HG03196 (cell line): ENCODE data around the gene EP300.
"Not testable (repeated sequence)": the region's sequence is repeated elsewhere in the genome, so short reads cannot be mapped to it uniquely, and the experiment has no call there.

Source experiments
- ATAC-seq: cut with Tn5 transposase; IDR thresholded peaks from one replicate; pipeline ENCODE4 v1.9.1; 2021; ENCODE audit not compliant: unreplicated experiment

Gene EP300

DNA sequence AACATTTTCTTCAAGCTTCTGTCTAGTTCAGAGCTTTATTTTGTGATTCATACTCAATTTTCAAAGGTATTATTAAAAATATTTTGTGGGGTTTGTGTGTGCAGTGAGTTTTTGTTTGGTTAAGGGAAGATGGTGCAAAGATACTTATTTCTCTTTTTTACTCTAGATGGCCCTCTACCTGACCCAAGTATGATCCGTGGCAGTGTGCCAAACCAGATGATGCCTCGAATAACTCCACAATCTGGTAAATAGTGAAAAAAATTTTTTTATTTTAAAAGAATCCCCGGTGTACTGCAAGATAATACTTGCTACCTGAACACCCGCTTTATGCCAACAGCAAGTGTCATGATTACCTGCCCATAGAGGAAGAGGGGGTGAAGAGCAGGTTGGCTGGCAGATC, 54.2 kb downstream of the EP300 start:
- no peak for ATAC-seq

DNA sequence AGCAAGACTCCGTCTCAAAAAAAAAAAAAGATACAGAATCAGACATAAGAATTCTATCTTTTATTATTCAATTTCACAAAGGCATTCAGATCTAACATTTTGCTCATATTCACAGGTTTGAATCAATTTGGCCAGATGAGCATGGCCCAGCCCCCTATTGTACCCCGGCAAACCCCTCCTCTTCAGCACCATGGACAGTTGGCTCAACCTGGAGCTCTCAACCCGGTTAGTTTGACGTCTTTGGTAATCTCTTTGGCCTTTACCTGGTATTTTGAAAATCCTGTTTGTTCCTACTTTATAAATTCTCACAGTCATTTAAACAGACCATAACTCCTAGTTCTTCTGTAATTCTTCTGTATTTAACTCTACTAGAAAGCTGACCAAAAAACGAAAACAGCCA, 55.3 kb downstream of the EP300 start:
- ATAC-seq: no peak

DNA sequence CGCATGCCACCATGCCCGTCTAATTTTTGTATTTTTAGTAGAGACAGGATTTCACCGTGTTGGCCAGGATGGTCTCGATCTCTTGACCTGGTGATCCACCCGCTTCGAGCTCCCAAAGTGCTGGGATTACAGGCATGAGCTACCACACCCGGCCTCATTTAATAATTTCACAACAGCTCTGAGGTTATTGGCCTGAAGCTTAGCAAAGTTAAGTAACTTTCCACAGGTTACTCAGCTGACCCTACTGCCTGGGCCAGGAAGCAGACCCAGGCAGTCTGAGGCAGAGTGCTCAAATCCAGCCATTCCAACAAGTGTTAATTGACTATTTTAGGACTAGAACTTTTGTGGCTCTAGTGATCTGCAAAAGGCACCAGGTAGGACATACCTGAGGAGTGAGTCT, 60.5 kb downstream of the EP300 start:
- no peak for ATAC-seq

DNA sequence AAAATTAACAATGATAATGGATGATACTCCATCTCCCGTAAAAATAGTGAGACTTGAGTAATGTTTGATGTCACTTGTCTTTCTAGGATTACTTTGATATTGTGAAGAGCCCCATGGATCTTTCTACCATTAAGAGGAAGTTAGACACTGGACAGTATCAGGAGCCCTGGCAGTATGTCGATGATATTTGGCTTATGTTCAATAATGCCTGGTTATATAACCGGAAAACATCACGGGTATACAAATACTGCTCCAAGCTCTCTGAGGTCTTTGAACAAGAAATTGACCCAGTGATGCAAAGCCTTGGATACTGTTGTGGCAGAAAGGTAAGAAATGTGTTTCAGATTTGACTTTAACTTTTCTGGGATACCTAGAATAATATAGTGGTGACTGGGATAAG, 64.7 kb downstream of the EP300 start:
- ATAC-seq: no peak

DNA sequence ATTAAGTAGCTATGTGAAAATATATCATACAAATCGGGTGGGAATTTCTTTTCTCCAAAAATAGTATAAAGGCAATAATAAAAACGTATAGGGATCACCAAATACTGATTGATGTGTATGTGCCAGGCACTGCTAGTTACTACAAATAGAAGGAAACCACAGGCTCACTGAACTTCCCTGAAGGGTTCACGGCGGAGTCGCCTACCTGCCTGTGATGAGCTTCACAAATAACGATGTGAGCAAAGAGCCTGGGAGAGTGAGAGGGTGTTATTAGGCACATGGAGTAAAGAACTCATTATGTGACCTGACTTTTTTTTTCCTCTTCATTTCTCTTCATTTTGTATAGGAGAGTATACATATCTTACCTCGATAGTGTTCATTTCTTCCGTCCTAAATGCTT, 76.8 kb downstream of the EP300 start:
- no peak for ATAC-seq

DNA sequence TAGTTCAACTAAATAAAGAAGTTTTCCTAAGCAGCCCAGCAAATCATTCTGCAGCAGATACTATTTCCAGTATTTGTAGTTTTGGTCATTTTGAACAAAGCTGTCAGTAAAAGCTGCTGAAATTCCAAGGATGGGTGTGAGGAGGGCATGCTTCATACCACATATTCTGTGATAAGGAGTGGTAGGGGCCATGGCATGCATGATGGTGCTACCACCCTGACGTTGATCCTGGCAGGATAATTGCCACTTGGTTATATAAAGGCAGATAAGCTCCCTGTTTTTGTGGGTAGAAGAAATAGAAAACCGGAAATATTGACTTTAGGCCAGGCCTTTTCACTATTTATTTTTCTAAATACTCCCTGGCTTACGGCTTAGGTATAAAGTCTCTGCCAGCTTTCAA, 79.6 kb downstream of the EP300 start:
- no peak for ATAC-seq

DNA sequence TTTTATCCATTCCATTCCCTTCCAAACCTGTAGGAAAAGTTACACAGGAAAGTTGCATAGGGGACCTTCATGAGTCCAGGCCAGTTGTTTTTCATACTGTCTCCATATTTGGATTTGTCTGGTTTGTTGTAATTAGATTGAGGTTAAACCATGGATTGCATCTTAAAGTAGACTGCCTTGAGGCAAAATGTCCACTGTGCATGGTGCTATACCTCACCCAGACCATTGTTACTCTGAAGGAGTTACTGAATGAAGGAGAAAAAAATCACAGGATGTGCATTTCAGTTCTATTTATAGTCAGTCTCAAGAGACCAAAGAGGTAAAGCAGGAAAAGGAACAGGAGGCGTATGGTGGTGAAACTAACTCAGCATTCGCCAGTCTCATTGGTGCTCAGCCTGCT, 83.2 kb downstream of the EP300 start:
- ATAC-seq: no peak

DNA sequence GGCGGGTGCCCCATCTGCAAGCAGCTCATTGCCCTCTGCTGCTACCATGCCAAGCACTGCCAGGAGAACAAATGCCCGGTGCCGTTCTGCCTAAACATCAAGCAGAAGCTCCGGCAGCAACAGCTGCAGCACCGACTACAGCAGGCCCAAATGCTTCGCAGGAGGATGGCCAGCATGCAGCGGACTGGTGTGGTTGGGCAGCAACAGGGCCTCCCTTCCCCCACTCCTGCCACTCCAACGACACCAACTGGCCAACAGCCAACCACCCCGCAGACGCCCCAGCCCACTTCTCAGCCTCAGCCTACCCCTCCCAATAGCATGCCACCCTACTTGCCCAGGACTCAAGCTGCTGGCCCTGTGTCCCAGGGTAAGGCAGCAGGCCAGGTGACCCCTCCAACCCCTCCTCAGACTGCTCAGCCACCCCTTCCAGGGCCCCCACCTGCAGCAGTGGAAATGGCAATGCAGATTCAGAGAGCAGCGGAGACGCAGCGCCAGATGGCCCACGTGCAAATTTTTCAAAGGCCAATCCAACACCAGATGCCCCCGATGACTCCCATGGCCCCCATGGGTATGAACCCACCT, 84.7 kb downstream of the EP300 start:
- ATAC-seq: no peak

DNA sequence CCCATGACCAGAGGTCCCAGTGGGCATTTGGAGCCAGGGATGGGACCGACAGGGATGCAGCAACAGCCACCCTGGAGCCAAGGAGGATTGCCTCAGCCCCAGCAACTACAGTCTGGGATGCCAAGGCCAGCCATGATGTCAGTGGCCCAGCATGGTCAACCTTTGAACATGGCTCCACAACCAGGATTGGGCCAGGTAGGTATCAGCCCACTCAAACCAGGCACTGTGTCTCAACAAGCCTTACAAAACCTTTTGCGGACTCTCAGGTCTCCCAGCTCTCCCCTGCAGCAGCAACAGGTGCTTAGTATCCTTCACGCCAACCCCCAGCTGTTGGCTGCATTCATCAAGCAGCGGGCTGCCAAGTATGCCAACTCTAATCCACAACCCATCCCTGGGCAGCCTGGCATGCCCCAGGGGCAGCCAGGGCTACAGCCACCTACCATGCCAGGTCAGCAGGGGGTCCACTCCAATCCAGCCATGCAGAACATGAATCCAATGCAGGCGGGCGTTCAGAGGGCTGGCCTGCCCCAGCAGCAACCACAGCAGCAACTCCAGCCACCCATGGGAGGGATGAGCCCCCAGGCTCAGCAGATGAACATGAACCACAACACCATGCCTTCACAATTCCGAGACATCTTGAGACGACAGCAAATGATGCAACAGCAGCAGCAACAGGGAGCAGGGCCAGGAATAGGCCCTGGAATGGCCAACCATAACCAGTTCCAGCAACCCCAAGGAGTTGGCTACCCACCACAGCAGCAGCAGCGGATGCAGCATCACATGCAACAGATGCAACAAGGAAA, 85.4 kb downstream of the EP300 start:
- no peak for ATAC-seq

DNA sequence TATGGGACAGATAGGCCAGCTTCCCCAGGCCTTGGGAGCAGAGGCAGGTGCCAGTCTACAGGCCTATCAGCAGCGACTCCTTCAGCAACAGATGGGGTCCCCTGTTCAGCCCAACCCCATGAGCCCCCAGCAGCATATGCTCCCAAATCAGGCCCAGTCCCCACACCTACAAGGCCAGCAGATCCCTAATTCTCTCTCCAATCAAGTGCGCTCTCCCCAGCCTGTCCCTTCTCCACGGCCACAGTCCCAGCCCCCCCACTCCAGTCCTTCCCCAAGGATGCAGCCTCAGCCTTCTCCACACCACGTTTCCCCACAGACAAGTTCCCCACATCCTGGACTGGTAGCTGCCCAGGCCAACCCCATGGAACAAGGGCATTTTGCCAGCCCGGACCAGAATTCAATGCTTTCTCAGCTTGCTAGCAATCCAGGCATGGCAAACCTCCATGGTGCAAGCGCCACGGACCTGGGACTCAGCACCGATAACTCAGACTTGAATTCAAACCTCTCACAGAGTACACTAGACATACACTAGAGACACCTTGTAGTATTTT, 86.1 kb downstream of the EP300 start:
- no peak for ATAC-seq

DNA sequence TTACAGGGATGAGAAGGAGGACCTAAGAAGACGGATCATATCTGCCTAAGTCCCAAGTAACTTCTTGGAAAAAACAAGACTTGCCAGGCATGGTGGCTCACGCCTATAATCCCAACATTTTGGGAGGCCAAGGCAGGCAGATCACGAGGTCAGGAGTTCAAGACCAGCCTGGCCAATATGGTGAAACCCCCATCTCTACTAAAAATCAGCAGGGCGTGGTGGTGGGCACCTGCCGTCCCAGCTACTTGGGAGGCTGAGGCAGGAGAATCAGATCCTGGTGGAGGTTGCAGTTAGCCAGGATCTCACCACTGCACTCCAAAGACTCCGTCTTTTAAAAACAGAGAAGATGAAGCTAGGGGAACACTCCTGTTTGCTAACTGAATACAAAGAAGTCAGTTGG, 88.0 kb downstream of the EP300 start:
- ATAC-seq: not testable (repeated sequence)

DNA sequence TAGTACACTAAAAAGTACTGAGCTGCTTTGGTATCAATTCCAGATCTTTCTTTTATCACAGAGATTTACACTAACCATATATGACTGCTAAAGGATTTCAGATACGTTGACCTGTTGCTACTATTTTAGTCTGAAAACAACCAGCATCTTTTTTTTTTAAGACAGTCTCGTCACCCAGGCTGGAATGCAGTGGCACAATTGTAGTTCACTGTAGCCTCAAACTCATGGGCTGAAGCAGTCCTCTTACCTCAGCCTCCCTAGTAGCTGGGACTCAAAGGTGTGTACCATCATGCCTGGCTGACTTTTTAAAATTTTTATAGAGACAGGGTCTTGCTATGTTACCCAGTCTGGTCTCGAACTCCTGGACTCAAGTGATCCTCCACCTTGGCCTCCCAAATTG, 88.5 kb downstream of the EP300 start:
- ATAC-seq: no peak

DNA sequence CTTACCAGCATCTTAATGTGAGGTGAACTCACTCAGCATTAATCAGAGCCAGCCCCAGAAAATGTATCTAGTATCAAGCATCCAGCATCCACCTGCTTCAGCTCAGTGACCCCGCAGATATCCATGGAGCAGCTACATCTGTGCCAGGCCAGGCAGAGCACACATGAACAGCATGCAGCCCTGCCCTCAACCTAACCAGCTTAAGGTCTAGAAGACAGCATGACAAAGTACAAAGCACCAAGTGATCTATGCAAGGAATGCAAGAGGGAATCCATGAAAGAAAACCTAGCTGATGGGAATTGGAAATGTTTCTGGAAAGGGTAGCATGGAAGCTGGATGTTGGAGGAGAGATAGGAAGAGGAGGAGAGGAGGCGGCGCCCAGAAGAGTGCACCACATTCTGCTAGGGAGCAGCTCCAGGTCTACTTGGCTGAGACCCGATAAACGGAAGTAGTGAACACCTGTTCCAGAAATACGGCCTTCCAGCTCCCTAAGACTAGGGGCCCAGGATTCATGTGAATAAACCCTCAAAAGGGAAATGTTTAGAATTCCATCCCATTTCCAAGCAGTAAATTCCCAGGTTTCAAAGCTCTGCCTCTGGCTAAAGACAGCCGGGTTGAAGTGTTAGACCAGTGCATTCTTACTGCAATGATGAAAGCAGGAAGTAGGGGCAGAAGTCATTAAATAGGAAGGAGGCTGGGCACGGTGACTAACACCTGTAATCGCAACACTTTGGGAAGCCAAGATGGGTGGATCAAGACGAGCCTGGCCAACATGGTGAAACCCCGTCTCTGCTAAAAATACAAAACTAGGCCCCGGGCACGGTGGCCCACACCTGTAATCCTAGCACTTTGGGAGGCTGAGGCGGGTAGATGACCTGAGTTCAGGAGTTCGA, 89.2 kb downstream of the EP300 start:
- ATAC-seq: no peak

DNA sequence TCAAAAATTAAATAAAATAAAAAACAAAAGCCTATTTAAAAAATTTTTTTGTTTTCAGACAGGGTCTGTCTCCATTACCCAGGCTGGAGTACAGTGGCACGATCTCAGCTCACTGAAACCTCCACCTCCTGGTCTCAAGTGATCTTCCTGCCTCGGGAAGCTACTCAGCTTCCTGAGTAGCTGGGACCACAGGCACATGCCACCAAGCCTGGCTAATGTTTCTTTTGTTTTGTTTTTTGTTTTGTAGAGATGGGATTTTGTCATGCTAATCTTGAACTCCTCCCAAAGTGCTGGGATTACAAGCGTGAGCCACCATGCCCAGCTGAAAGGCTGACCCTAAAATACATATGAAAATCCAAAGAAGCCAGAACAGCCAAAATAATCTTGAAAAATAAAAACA, 92.3 kb downstream of the EP300 start:
- ATAC-seq: no peak

DNA sequence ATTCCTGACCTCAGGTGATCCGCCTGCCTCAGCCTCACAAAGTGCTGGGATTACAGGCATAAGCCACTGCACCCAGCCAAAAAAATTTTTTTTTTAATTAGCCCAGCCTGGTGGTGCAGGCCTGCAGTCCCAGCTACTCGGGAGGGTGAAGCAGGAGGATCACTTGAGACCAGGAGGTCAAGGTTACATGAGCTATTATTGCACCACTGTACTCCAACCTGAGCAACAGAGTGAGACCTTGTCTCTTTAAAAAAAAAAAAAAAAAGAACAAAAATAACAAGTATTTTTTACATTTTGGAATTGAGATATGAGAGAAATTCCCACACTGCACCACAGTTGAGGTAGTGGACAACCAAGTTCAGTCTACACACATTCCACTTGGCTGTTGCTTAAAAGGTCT, 99.1 kb downstream of the EP300 start:
- no peak for ATAC-seq

DNA sequence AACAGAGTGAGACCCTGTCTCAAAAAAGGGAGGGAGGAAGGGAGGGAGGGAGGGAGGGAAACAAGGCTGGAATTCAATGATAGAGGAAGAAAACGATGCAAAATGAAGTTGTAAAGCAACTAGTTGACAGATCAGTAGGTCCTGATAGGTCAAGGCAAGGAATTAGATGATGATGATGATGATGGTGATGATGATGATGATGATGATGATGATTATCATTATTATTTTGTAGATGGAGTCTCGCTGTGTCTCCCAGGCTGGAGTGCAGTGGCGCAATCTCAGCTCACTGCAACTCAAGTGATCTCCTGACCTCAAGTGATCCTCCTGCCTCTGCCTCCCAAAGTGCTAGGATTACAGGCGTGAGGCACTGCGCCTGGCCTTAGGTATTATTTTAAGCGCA, 101.4 kb downstream of the EP300 start:
- no peak for ATAC-seq

DNA sequence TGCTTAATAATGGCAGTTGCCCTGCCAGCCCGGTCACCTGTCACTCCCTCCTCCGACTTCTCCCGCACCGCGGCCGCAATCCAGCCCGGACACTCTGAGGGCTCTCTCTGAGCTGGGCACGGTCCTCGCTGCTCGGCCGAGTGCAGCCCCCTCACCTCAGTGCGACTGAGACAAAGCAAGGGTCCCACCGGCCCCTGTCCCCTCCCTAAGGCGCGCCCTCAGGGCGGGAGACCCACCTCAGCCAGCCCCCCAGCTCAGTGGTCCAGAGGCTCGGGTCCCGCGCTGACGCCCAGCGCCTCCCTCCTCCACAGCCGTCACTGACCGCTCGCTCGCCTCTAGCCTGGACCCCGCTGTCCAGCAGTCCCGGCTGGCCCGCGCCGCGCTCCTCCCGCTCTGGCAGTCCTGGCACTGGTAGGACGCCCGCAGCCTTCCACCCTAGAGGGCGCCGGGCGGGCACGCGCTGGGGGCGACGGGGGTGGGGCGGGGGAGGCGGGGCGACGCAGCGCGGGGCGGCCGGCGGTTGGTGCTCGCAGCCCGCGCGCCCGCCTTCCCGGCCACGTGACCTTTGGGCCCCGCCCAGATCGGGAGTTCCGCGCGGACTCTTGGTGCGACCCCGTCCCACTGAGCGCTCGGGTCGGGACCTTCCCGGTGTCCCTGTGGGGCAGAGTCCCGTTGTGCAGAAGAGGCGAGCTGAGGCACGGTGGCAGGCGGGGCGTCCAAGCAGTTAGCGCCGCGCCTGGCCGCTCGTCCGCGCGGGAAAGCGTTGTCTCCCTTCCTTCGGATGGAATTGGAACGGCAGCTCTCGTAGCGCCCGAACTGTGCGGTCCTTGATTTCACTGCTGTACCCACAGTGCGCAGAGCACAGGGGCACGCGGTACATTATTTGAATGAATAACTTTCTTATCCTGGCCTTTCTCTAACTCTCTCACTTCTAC, 104.9 kb downstream of the EP300 start:
- peak; percentile 82 for ATAC-seq

DNA sequence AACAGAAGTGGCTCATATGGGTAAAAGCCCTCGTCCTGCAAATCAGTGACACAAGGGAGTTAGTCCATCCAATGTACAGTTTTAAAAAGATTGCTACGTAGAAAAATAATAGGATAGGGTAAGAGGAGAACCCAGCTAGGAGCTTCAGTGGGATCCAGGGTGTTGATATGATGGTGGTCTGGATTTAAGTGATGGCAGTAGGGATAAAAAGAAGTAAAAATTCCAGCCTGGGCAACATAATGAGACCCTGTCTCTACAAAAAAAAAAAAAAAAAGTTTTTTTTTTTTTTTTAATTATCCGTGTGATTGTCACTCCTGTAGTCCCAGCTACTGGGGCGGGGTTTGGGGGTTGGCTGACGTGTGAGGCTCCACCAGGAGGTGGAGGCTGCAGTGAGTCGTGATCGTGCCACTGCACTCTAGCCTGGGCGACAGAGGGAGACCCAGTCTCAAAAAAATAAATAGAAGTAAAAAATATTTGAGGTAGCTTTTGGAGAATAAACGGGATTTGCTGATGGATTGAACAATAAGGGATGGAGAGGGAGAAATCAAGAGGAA, 105.7 kb downstream of the EP300 start:
- no peak for ATAC-seq

DNA sequence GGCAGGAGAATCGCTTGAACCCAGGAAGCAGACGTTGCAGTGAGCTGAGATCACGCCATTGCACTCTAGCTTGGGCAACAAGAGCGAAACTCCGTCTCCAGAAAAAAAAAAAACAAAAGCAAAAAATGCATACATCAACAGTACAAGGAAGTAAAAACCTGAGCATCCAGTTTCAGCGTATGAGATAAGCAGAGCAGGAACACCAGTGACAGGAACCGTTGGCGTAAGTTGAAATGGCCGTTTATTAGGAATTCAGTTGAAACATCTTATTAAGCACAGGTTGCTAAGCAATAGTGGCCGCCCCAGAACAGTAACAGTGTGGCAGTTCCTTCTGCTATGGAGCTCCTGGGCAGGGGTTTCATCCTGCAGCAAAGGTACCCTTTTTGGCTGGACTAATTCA, 108.7 kb downstream of the EP300 start:
- ATAC-seq: no peak

DNA sequence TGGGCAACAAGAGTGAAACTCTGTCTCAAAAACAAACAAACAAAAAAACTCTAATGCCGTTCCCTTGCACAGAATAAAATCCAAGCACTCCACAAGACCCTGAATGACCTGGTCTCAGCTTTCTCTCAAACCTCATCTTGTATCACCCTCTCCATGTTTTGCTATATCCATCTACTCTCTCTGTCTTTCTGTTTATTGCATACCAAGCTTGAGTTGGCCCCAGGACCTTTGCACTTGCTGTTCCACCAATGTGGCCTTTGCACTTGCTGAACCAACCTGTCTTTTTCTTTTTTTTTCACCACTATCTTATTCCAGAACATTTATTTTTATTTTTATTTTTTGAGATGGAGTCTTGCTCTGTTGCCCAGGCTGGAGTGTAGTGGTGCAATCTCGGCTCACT, 110.7 kb downstream of the EP300 start:
- ATAC-seq: no peak
